SK-N-DZ (cell line): Measurements from ENCODE around the gene DEFB110. TPM values are rescaled to one million over a fixed set of nuclear protein-coding genes. Genes with fewer than 3 reads are reported as not detected.

Experiments used
- DNase-seq: peaks from one replicate; pipeline ENCODE4 v3.0.0-alpha.2; 2015; ENCODE audit warnings: low spot score
- polyA plus RNA-seq, 2 experiments: library from polyadenylated mRNA; depleted of rRNA; stranded (reverse); fragments of >200 nt; gene quantifications; 2 replicates each; pipeline ENCODE4 v1.2.3, GENCODE V29; 2014

DEFB110 gene
- polyA plus RNA-seq (2014; cell fraction: cytosol; rRNA removed) = not detected in 2 replicates
- polyA plus RNA-seq (2014; cell fraction: nucleus; rRNA removed) = not detected in 2 replicates

DNA sequence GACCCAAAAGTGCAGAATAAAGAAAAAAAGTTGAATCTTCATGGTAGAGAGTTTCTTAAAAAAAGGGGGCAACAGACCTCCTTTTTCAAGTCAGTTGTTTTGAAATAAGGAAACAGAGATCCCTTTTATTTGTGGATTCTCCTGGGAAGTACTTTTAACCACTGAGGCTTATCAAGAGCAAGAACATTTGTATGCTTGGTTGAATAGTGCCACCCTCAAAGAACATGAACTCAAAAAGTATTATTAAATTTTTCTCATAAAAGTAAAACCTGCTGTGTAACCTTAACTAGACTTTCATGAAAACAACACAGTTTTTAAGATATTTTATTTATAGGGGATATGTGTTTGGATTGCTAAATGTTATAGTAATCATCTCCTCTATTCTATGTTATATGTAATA lies at the start of gene DEFB110:
TSS of gene DEFB110 (minus strand) at position 101 of the 400 bp plus-strand sequence. CDS start at position 42, 59 bp downstream.
- no peak for DNase-seq

DNA sequence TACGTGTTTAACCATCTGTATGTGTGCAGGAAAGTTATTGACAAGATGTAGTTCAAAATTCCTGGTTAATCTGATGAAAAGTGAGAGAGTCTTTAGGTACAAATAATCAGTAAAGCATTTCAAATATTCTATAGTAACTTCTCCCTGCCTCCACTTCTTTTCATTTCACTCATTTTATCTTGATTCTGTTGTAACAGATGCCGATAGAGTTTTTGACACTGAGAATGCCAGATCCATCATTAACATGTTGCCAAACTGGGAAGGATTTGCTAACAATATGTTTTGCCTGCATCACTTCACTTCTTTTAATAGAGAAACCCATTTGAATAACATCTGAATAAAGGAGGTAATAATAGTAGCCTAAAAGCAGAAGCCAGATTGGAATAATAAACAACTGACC lies 48.3 kb upstream of the DEFB110 start:
- no peak for DNase-seq

DNA sequence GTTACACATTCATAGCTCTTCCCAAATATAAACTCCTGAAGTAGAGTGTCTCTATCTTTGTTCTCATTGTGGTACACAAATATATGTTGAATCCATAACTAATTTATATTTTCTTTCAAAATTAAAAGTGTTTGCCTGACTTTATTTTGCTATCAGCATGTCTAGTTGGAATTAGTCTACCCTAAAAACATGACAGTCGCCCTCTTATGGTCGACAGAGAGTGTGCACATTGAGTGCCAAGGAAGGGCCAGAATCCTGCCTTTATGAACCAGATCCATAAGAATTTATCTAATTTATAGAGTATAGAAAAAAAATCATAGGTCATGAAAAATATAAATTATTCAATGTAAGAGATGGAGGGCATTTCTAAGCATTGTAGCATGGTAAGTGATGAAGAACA lies 40.3 kb upstream of the DEFB110 start:
- no peak for DNase-seq

DNA sequence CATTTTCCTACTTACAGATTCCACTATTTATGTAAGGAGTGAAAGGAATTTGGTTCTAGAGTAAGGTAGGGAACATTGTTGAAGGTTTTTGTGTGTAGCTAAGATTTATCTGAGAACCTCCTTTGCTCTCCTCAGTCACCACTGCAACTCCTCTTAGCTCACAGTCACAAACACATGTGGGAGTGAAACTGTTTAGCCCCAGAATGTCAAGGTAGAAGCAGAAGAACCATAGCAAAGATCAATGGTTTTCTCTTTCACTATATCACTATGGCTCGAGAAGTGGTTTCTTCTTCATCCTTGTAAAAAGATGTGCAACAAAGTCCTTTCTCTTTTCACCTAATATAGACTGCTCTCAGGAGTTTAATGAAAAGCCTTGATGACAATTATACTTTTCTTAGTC lies 34.4 kb upstream of the DEFB110 start:
- DNase-seq = no peak

DNA sequence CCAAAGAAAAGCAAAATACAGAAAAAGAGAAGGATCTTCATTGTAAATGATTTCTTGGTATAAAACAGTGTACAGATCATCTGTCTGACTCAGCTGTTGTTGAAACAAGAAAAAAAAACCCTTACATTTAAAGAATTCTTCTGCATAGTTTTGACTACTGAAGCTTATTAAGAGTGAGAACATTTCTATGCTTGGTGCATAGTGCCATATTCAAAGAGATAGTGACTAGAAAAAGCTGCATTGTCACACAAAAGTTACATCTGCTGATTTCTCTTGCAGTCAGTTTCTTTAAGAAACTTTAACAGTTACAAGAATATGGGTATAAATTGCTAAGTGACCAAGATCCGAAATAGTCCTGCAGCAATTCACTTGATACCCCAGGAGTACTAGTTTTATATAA lies 28.0 kb upstream of the DEFB110 start, which contains the start of gene DEFB112:
TSS of gene DEFB112 (minus strand) at position 101 of the 400 bp plus-strand sequence. CDS start at position 41, 60 bp downstream.
- DNase-seq = no peak

DNA sequence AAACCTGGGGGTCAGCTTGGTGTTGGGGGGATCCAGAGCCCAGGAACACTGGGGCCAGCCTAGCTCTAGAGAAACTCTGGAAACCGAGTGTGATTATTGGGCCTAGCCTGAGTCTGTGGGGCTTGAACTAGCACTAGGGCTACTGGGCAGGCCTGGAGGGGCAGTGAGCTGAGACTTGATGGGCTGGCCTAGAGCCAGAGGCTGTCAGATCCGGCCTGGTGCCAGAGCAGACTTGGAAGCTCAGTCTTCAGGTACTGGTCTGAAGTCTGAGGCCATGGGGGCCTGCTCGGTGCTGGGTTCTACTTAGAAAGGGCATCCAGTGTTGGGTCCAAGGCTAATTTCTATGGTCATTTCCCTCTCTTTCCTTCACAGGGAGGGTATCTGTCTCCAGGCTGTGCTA lies 25.2 kb upstream of the DEFB110 start:
- DNase-seq = no peak

DNA sequence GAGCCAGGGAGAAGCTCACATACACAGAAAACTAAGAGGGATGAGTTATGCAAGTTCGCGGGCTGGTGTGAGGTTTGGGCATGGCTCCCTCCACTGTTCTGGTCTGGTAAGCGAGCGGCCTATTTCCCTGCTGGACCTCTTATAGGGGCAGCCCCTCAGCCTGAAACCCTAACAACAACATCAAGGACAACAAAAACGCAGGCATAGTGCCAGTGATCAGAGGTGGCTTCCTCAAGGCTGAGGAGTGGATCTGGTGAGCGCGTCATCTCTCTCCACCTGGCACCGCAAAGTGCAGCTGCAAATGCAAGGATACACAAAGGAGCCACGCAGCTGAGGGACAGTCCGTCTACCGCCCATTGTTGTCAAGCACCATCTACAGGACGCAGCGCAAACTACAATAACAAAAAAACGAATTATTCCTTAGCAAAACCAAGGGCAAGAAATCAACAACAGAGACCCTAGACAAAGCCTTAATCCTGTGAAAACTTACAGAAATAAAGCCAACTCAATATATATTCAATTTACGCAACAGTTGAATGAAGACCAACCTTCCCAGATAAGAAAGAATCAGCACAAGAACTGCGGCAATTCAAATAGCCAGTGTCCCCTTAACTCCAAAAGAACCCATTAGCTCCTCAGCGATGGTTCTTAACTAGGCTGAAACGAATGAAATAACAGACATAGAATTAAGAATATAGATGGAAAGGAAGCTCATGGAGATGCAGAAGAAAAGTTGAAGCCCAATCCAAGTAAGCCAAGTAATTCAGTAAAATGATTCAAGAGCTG lies 9.2 kb upstream of the DEFB110 start:
- peak; percentile 69 for DNase-seq

DNA sequence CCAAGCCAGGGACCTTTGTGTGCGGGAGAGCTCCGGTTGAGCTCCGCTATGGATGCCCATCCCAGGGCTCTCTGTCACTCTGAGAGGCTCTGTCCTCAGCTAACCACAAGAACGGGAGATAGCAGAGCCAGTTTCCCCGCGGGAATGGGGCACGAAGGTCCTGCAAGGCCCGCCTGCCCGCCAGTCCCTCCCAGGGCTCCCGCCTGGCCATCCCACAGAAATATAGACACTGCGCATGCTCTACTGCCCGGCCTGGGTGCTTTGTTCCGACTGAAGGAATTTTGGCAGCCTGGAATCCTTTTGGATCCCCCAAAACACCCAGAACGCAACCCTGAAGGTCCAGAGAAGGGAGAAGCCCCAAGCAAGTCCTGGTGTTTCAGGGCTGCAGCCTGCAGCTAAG lies 8.6 kb upstream of the DEFB110 start:
- DNase-seq = no peak

DNA sequence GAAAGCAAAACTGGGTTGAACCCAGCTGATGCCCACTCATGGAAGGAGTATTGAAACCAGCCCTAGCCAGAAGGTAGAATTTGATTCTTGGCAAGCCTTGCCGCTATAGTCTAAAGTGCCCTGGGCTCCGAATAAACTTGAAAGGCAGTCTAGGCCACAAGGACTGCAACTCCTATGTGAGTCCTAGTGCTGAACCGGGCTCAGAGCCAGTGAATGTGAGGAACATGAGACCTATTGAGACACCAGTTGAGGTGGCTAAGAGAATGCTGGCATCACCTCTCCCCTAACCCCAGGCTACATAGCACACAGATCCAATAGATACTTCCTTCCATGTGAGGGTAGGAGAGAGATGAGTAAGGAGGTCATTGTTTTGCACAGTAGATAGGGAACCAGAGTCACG lies 3.5 kb upstream of the DEFB110 start:
- no peak for DNase-seq

DNA sequence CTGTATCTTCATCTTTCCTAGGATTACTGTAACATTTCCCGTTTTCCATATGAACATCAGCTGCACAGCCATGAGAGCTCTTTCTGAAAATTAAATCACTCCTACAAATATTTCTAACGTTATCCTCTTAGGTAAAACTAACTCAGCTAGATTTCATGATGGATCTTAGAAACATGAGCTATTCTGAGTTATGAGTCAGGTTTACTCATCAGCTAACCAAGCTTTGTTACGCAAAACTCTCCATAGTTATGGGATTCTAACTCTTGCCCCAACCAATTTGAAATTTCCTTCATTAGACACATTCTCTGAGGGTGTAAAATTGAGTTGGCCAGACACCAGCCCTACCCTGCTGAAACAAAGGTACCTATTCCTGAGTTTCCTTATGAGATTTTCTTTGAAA lies 14.0 kb downstream of the DEFB110 start:
- no peak for DNase-seq

DNA sequence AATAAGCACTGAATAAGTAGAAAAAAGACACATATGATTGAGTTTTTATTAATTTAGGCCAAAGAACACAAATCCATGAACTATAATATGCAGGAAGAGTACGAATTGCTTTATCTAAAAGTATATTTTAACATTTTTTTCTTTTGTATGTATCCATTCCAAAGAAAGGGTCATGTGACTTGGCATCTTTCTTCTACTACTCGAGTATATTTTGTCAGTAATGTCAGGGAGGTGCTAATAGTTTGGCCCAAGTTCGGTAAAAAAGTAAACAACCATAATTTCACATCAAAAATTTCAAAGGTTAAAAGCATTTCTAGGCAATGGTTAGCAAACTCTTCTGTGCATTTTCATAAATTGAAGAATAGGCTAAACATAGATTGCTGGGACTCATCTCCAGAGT lies 18.7 kb downstream of the DEFB110 start:
- DNase-seq = no peak

DNA sequence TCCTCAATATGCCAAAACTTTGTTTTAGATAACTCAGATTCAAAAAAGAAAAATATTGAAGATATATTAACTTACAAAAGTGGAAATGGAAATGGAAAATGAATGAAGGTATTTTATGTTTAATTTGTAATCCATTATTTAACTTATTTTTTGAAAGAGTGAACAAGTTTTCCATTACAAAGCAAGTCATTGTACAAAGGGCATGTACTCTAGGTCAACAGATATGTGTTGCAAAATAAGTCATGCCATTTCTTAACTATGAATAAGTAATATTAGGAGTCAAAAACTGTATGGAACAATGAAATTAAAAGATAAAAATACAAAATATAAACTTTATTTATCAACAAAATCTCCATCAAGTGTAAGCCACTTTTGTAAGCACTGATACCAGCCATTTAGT lies 26.5 kb downstream of the DEFB110 start:
- no peak for DNase-seq

DNA sequence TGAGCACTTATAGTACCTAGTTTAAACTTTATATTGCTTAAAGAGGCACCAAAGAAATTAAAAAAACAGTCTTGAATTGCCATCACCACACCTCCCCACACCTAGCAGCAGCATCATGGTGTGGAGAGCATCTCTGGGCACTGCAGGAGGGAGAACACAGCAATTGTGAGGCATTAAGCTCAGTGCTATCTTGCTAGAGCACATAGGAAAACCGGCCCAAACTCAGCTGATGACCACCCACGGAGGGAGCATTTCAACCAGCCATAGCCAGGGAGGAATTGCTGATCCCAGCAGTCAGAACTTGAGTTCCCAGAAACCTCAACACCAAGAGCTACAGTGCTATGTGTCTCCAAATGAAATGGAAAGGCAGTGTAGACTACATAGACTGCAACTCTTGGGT lies 32.9 kb downstream of the DEFB110 start:
- no peak for DNase-seq

DNA sequence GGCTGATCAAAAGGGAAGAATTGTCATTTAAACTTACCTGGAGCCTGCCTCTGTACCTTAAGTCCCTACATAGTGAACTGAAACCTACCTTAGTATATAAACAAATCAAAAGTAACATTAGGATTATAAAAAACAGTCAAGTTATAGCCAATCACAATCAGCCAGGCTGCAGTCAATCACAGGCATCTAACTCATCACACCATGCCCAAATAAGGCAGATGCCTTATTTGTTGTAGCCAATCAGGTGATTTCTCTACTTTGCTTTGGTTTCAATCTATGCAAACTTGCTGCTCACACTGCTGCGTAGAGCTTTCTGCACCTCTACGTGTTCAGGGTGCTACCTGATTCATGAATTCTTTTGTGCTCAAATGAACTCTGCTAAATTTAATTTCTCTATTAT lies 34.0 kb downstream of the DEFB110 start:
- DNase-seq = no peak

DNA sequence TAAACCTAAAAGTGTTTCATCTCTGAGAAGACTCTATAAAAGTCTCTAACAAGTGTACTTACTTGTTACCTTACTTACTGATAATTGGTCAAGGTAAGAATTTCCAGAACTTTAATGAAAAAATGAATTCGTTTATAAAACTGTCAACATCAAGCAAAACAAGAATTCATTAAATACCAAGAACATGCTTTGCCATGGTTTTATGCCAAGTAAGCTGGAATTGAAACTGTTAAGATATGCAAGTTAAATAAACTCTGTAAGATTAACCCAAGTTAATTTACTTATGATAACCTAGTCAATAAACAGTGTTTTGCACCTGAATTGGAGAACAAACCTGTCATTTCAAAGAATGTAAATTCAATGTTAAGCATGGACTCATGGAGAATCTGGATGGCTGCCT lies 35.2 kb downstream of the DEFB110 start:
- DNase-seq = no peak

DNA sequence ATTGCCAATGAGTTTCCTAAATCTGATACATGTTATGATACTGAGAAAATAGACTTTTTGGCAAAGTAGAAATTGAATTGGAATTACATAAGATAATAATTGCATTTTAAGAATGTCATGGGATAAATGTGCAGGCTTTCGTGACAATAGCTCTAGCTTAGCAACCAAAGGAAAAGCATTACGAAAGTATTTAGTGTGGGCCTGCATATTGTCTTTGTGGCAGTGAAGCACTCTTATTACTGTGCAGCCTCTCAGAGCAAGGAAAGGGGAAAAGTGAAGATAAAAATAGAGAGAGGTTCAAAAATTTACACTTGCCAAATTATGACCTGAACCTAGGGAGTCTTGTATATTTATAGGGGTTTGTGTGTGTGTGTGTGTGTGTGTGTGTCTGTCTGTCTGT lies 39.7 kb downstream of the DEFB110 start:
- DNase-seq = no peak

DNA sequence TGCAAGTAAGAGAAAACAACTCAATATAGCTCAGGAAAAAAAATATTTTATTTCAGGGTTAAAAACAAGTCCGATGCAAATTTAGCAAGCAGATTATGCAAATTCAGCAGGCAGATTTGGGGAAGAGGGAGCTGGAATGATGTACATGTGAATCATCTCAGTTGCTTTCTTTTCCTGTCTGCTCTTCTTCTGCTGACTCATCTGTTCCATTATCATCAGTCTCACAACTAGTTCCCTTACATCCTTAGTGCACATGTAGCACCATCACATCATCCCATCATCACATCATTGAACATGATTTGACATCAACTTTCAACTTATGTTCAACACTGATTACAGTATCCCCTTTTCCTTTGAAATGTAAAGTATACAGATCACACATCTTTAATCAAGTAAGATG lies 40.9 kb downstream of the DEFB110 start:
- DNase-seq = no peak

DNA sequence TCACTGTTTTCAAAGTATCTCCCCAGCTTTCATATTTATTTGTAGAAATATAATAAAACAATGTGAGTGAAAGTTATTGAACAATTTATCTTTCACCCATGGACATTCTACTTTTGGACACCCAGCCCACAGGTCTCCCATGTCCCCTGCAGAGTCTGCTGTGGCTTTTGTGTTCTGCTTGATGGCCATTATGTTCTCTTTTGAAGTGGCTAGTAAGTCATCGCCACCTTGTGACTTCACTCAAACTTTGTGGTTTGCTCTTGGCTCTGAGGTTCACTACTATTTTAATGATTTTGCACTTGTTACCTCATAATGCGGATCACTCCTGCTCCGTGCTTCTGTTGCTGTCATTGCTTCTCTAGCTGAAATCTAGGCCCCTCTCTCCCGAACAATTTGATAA lies 42.2 kb downstream of the DEFB110 start:
- DNase-seq = no peak

DNA sequence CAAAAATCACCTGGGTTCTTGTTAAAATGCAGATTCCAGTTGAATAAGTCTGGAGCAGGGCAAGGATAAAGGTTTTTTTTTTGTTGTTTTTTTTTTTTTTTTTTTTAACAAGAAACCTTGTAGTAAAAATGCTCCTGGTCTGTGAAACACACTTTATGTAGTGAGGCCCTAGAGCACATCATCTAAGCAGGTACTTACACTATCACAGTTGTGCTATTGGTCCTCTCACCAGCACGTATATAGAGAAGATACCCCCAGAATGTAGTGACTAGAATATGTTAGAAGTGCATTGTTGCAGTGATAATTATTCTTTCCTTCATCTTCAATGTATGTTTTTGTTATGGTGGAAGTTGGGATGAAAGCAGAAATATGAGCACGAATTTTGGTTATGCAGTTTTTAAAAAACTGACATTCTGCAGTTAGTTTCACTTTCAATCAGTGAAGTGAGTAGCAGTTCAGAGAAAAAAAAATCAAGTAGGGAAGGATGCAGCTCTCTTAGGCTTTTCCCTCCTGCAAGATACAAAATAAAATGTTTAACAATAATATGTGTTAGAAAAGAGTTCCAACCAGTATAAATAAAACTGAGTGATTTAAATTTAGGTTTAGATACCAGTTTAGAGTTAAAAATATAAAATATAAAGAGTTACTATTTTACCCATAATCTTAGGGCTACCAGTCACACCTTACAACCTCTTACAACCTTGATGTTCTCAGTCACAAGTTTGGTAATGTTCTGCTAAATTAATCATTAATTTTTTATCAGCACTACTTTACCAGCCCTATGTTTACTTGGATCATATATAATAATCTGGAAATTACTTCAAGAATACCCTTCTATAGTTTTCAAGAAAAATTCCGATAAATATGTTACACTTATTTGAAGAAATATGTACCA lies 43.2 kb downstream of the DEFB110 start:
- no peak for DNase-seq

DNA sequence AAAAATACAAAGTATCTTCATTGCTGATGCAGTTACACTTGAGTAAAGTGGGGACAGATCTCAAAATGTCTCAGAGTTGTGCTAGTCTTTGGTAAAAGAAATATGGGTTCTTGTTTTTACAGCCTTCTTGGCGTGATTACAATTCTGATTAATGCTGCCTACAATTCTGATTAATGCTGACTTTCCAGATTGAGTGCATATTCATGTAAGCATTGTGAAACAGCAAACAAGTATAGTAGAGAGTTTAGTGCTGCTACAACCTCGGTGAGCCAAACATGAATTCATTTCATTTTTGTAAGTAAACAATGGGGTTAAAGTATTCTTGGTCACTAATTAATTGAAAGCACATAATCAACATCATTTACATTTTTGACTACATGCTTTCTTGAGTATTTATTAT lies 52.2 kb downstream of the DEFB110 start, which contains the start of gene DEFB113:
TSS of gene DEFB113 (minus strand) at position 21 of the 400 bp plus-strand sequence. CDS start at position 21, 0 bp downstream.
- DNase-seq = no peak
